ENCODE results near the gene MAP7. TPM values are rescaled to one million over a fixed set of nuclear protein-coding genes. Genes with fewer than 3 reads are reported as not detected.
"Not testable (repeated sequence)": the region's sequence is repeated elsewhere in the genome, so short reads cannot be mapped to it uniquely, and the experiment has no call there.

MAP7 gene
- total and polyA plus RNA-seq, 9 of the 15 experiments (the other 6 are each of a cell fraction or from before 2014, with no cell fraction given): 0.76 to 7.7 (median 3.9) TPM

DNA sequence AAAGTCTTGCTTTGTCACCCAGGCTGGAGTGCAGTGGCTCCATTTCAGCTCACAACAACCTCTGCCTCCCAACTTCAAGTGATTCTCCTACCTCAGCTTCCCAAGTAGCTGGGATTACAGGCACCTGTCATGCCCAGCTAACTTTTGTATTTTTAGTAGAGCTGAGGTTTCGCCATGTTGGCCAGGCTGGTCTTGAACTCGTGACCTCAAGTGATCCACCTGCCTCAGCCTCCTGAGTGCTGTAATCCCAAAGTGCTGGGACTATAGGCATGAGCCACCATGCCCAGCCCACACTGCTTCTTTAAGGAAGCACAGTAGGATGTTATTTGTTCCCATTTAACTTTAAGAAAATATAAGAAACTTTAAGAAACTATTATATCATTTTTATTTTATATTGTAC lies 35.3 kb upstream of the MAP7 start:
- H3K27me3 ChIP-seq (ENCODE audit: control insufficient read depth in 2 of 2, insufficient read depth in 2 of 2, low read length in 2 of 2); H4K20me1 ChIP-seq (replicated peaks; ENCODE audit: control insufficient read depth, insufficient read depth, low read length); H3K79me2 ChIP-seq (ENCODE audit: control insufficient read depth, insufficient read depth, low read length); H3K27ac ChIP-seq (ENCODE audit: extremely low read depth, low read depth, low read length); FAIRE-seq; H3K9me1 ChIP-seq (ENCODE audit: control insufficient read depth, insufficient read depth, low read length); POLR2A ChIA-PET; H3K9me3 ChIP-seq (replicated peaks; ENCODE audit: control insufficient read depth, insufficient read depth, low read depth, low read length); DNase-seq (ENCODE audit: extremely low read depth in 1 of 4, low spot score in 3 of 4); H3K4me2 ChIP-seq (ENCODE audit: insufficient read depth, low read length); BruUV-seq (replicated peaks); H2AFZ ChIP-seq (ENCODE audit: low read depth, low read length); CTCF ChIA-PET (ENCODE audit: low intra/inter-chr PET ratio); ATAC-seq; in situ Hi-C loops (cut with MboI); H3K9ac ChIP-seq (ENCODE audit: insufficient read depth in 1 of 2, low read depth in 2 of 2, low read length in 2 of 2); H3K4me3 ChIP-seq; H3K4me1 ChIP-seq (replicated peaks in 1 of 2; ENCODE audit: control insufficient read depth in 2 of 2, insufficient read depth in 2 of 2, low read length in 2 of 2): not testable (repeated sequence)
- 65% methylated on average over 2 of the region's 2 CpGs for WGBS (ENCODE audit: insufficient coverage, low coverage, missing lambda C conversion rate)
- 0 out of 2 replicates have a peak, but pooled peaks have one; percentile 16 for TF ChIP-seq SMAD4 (CRISPR knock-in tag; conservative IDR thresholded peaks at IDR 0.05)
- peaks cover 39% of the 10 kb centered on the region; the same call in 2 of the 3 replicates for H3K36me3 ChIP-seq (ENCODE audit: control insufficient read depth, insufficient read depth, low read length)
- intact Hi-C loops (cut with micrococcal nuclease): loop anchor here (10.0 kb wide), 1 partner anchor 339 kb away; the partner anchor contains the start of gene SLC35D3

DNA sequence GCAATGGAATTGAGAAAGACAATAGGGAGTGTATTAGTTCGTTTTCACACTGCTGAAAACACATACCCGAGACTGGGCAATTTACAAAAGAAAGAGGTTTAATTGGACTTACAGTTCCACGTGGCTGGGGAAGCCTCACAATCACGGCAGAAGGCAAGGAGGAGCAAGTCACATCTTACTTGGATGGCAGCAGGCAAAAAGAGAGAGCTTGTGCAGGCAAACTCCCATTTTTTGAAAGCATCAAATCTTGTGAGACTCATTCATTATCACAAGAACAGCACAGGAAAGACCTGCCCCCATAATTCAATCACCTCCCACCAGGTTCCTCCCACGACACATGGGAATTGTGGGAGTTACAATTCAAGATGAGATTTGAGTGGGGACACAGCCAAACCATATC lies 34.1 kb upstream of the MAP7 start:
- H3K4me3 ChIP-seq; H3K9me1 ChIP-seq (ENCODE audit: control insufficient read depth, insufficient read depth, low read length); CTCF ChIA-PET (ENCODE audit: low intra/inter-chr PET ratio); POLR2A ChIA-PET; DNase-seq (ENCODE audit: extremely low read depth in 1 of 4, low spot score in 3 of 4); H3K9ac ChIP-seq (ENCODE audit: insufficient read depth in 1 of 2, low read depth in 2 of 2, low read length in 2 of 2); H3K27ac ChIP-seq (ENCODE audit: extremely low read depth, low read depth, low read length); H3K4me2 ChIP-seq (ENCODE audit: insufficient read depth, low read length); BruUV-seq (replicated peaks); H2AFZ ChIP-seq (ENCODE audit: low read depth, low read length); H3K27me3 ChIP-seq (ENCODE audit: control insufficient read depth in 2 of 2, insufficient read depth in 2 of 2, low read length in 2 of 2); H3K4me1 ChIP-seq (replicated peaks in 1 of 2; ENCODE audit: control insufficient read depth in 2 of 2, insufficient read depth in 2 of 2, low read length in 2 of 2); in situ Hi-C loops (cut with MboI); H3K9me3 ChIP-seq (replicated peaks; ENCODE audit: control insufficient read depth, insufficient read depth, low read depth, low read length); ATAC-seq; H3K79me2 ChIP-seq (ENCODE audit: control insufficient read depth, insufficient read depth, low read length); FAIRE-seq; H4K20me1 ChIP-seq (replicated peaks; ENCODE audit: control insufficient read depth, insufficient read depth, low read length): not testable (repeated sequence)
- WGBS (ENCODE audit: insufficient coverage, low coverage, missing lambda C conversion rate): 47% methylated on average over 5 of the region's 5 CpGs
- TF ChIP-seq EGR1 (conservative IDR thresholded peaks at IDR 0.05) (0 out of 2 replicates have a peak, but pooled peaks have one; percentile 15), ZNF431 (CRISPR knock-in tag; IDR thresholded peaks at IDR 0.05) (peak; percentile 94)
- intact Hi-C loops (cut with micrococcal nuclease): loop anchor here (10.0 kb wide), 1 partner anchor 341 kb away; the partner anchor contains the start of gene SLC35D3
- H3K36me3 ChIP-seq (ENCODE audit: control insufficient read depth, insufficient read depth, low read length): peaks cover 40% of the 10 kb centered on the region; the same call in 2 of the 3 replicates
